Fibroblast of skin of scalp (primary cell): ENCODE measurements around the gene TPBGL.
"Not testable (repeated sequence)": the region's sequence is repeated elsewhere in the genome, so short reads cannot be mapped to it uniquely, and the experiment has no call there.

ENCODE experiments used
- DNase-seq: peaks from one replicate; pipeline ENCODE4 v3.0.0-alpha.2; 2013

The TPBGL gene

GRCh38 chr11:75273411-75274391 is 33.1 kb downstream of the TPBGL start:
- DNase-seq = no peak

GRCh38 chr11:75274716-75275115 is 34.1 kb downstream of the TPBGL start:
- DNase-seq = not testable (repeated sequence)

- no peak for DNase-seq
Measured at GRCh38 chr11:75275581-75275980, 35.0 kb downstream of the TPBGL start.

GRCh38 chr11:75276186-75276585 is 35.6 kb downstream of the TPBGL start:
- no peak for DNase-seq

GRCh38 chr11:75276686-75277085 is 36.1 kb downstream of the TPBGL start:
- DNase-seq = no peak

GRCh38 chr11:75277211-75277805 is 36.7 kb downstream of the TPBGL start:
- no peak for DNase-seq

- no peak for DNase-seq
Measured at GRCh38 chr11:75277991-75278790, 37.6 kb downstream of the TPBGL start.

GRCh38 chr11:75279273-75279672 is 38.7 kb downstream of the TPBGL start:
- peak; percentile 6 for DNase-seq

GRCh38 chr11:75280227-75280701 is 39.7 kb downstream of the TPBGL start:
- peak; percentile 74 for DNase-seq

GRCh38 chr11:75280770-75281468 is 40.3 kb downstream of the TPBGL start:
- DNase-seq = no peak

- no peak for DNase-seq
Measured at GRCh38 chr11:75281469-75282095, 41.0 kb downstream of the TPBGL start.

GRCh38 chr11:75283391-75283931 is 42.9 kb downstream of the TPBGL start:
- DNase-seq = no peak

- no peak for DNase-seq
Measured at GRCh38 chr11:75285776-75286360, 45.3 kb downstream of the TPBGL start.

- no peak for DNase-seq
Measured at GRCh38 chr11:75286826-75287465, 46.4 kb downstream of the TPBGL start.

GRCh38 chr11:75287579-75287978 is 47.0 kb downstream of the TPBGL start:
- DNase-seq = no peak

- no peak for DNase-seq
Measured at GRCh38 chr11:75289511-75289760, 48.9 kb downstream of the TPBGL start.

- DNase-seq = no peak
Measured at GRCh38 chr11:75289919-75290318, 49.3 kb downstream of the TPBGL start.

- DNase-seq = no peak
Measured at GRCh38 chr11:75291741-75292140, 51.2 kb downstream of the TPBGL start.

- no peak for DNase-seq
Measured at GRCh38 chr11:75292943-75293342, 52.4 kb downstream of the TPBGL start.
